Measurements from ENCODE around the gene CAMKK2.

CAMKK2 gene

GRCh38 chr12:121189619-121190155 is 106.8 kb downstream of the CAMKK2 start:
- no peak for FAIRE-seq

DNA sequence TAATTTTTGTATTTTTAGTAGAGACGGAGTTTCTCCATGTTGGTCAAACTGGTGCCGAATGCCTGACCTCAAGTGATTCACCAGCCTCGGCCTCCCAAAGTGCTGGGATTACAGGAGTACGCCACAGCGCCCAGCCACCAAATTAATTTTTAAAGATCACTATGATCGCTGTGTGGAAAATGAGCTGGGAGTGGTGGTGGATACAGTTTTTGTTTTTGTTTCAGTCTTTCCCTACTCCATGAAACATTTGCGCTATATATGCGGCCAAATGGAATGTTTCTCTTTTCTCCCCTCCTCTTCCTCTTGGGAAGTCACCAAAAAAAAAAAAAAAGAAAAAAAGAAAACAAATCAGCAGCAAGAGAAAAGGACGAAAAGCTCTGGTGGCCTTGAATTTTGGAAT is 107.4 kb downstream of the CAMKK2 start:
- no peak for FAIRE-seq

DNA sequence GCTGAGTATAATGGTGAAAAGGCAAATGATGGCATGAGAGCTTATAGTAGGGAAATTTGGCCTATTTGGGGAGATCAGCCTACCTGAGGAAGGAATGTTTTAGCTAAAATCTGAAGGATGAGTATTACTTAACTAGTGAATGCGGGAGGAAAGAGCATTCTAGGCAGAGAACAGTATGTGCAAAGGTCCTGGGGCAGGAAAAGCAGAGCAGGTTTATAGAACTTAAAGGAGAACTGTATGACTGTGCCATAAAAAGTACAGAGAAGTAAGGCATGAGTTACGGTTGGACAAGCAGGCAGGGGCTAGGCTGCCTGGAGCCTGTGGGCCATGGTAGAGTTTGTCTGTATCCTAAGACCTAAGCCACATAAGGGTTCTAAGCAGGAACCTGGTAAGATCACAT is 108.3 kb downstream of the CAMKK2 start:
- no peak for FAIRE-seq
